Caki2 (cell line): ENCODE data around the gene PPP1R12B. TPM values are rescaled to one million over a fixed set of nuclear protein-coding genes. Genes with fewer than 3 reads are reported as not detected.
"Not testable (repeated sequence)": the region's sequence is repeated elsewhere in the genome, so short reads cannot be mapped to it uniquely, and the experiment has no call there.

Experiments used
- DNase-seq: peaks from one replicate; pipeline ENCODE4 v3.0.0-alpha.2; 2015; ENCODE audit warnings: low read depth
- in situ Hi-C: cut with HindIII; loops from 2 replicates; pipeline ENCODE4 v1.10.0; 2016; ENCODE audit warnings: low sequenced_read_pairs, low pct_unique_long_range_greater_than_20kb, mixed read lengths
- total RNA-seq: library from RNA; depleted of rRNA; stranded (reverse); fragments of >200 nt; shearing (Covaris generic); gene quantifications from 2 replicates; pipeline ENCODE4 v1.2.3, GENCODE V29; 2014; ENCODE audit warnings: low replicate concordance

PPP1R12B gene
- total RNA-seq, 1 experiment from 2014 or later = 14.8 TPM

DNA sequence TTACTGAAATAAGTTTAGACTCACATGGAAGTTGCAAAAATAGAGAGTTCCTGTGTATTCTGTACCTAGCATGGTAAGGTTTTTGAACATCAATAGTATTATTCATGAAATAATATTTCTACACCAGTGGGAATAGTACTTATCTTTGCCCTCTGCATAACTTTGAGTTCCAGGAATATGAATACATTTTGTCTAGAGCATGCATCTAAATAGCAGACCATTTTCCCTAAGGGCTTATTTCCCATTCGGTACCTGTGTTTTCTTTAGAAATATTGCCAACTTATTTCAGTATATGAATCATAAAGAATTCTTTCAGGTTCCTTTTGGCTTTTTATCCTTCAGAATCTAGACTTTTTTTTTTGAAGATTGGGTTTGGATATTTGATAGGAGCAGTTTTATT lies 81.6 kb downstream of the PPP1R12B start:
- DNase-seq, in situ Hi-C loops: not testable (repeated sequence)

GRCh38 chr1:202432338-202432737 lies 83.8 kb downstream of the PPP1R12B start:
- DNase-seq, in situ Hi-C loops: not testable (repeated sequence)

DNA sequence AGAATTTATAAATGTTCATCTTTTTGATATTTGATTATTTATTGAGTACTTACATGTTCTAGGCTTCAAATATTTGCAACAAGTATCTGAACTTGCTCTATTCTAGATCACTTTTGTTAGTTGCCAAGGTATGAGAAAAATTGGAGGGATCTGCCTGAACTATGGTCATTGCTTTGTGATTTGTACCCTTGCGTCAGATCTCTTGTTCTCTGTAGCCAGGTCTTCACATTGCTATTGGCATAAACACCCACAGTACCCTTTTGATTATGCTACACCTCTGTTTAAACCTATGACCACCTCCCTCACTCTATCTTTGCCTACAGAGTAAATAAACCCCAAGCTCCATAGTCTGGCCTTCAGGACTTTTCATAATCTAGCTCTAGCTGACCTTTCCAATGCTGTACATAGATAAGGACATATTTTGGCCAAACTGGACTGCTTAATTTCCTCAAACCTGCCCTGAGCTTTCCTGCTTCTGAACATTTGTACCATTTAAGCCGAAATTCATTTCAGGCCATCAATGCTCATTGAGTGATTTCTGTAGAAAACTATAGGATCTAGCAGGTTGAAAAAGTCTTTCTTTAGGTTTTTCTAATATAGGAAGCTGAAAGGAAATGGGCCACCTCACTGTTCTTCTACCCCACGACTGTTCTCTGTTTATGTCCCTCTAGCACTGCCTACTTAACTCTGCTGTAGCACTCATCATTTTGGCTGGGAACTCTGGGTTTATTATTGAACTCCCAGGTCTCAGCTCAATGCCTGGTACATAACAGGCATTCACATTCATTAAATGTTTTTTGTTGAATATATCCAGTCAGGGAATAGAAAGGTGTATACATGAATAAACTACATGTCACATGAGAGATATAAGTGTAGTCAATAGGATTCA lies 84.9 kb downstream of the PPP1R12B start:
- in situ Hi-C loops = no loop called here
- DNase-seq = no peak

GRCh38 chr1:202434059-202434458 lies 85.6 kb downstream of the PPP1R12B start:
- in situ Hi-C loops = no loop called here
- no peak for DNase-seq

DNA sequence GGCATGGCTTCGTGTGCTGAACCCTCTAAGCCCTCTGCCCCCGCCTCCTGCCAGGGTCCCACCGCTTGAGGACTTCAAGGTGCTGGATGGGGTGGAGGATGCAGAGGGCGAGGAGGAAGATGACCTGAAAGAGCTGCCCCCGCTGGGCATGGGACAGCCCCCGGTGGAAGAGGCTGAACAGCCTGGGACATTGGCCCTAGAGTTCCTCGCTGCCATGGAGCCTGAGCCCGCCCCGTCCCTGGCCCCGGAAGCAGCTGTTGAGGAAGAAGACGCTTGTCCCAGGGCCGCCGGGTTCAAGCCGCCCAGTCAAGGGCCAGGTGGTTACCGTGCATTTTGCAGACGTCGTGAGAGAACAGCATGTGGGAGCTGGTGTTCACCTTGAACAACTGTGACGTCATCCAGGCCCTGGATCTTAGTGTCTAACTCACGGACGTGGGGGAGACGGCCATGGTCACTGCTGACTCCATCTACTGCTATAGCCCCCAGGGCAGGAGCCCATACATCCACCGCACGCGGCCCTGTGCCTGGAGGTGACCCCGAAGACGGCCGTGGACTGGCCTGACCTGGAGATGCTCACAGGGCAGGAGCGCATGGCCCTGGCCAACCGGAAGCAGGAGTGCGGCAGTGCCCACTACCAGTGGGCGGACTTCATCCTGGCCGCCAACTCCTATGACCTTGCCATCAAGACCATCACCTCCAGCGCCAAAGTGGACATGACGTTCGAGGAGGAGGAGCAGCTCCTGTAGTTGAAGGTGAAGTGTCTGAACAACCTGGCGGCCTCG lies 90.1 kb downstream of the PPP1R12B start:
- in situ Hi-C loops = no loop called here
- DNase-seq = no peak

- in situ Hi-C loops = no loop called here
- no peak for DNase-seq
Measured at GRCh38 chr1:202439308-202439707, 90.8 kb downstream of the PPP1R12B start.

DNA sequence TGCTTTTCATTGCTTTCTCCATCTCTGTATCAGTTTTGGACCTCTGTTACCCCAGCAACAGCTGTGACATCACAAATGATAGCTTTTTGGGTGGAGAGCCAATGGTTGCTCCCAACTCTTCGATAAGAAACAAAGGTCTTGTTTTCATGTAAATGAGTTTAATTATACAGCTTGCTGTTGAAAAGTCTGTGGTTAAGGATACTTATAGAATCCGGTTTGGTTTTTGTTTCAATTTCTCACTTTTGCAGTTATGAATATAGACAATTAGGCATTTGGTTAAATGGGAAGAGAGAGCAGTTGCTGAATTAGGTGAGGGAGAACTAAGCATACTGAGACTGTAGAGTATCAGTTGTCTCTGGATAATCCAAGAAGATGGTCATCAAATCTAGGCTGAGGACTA lies 99.6 kb downstream of the PPP1R12B start:
- in situ Hi-C loops, DNase-seq: not testable (repeated sequence)

DNA sequence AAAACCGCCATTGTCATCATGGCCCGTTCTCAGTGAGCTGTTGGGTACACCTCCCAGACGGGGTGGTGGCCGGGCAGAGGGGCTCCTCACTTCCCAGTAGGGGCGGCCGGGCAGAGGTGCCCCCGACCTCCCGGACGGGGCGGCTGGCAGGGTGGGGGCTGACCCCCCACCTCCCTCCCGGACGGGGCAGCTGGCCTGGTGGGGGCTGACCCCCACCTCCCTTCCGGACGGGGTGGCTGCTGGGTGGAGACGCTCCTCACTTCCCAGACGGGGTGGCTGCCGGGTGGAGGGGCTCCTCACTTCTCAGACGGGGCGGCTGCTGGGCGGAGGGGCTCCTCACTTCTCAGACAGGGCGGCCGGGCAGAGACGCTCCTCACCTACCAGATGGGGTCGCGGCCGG lies 103.1 kb downstream of the PPP1R12B start:
- DNase-seq, in situ Hi-C loops: not testable (repeated sequence)

- in situ Hi-C loops = no loop called here
- no peak for DNase-seq
Measured at GRCh38 chr1:202452508-202452907, 104.0 kb downstream of the PPP1R12B start.

- in situ Hi-C loops, DNase-seq: not testable (repeated sequence)
Measured at GRCh38 chr1:202456372-202457169, 108.1 kb downstream of the PPP1R12B start.

DNA sequence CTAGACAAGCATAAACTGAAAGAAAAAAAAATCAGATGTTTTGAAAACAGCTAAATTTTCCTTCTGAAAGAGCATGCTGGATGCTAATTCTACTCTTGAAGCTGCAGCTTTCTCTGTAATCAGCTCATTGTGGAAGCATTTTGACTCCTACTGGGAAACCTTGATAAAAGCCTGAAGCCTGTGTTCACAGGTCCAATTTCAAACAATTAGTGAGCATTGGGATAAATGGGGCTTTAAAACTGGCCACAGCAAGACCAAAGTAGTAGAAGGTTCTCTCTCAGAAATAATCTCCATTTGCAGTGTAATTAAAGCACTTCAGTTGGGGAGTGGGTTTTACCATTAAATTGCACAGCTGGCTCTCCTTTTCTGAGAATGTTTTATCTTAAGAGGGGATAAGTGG lies 110.2 kb downstream of the PPP1R12B start:
- DNase-seq, in situ Hi-C loops: not testable (repeated sequence)

GRCh38 chr1:202459470-202460142 lies 111.1 kb downstream of the PPP1R12B start:
- DNase-seq, in situ Hi-C loops: not testable (repeated sequence)

- DNase-seq, in situ Hi-C loops: not testable (repeated sequence)
Measured at GRCh38 chr1:202460143-202460495, 111.6 kb downstream of the PPP1R12B start.

DNA sequence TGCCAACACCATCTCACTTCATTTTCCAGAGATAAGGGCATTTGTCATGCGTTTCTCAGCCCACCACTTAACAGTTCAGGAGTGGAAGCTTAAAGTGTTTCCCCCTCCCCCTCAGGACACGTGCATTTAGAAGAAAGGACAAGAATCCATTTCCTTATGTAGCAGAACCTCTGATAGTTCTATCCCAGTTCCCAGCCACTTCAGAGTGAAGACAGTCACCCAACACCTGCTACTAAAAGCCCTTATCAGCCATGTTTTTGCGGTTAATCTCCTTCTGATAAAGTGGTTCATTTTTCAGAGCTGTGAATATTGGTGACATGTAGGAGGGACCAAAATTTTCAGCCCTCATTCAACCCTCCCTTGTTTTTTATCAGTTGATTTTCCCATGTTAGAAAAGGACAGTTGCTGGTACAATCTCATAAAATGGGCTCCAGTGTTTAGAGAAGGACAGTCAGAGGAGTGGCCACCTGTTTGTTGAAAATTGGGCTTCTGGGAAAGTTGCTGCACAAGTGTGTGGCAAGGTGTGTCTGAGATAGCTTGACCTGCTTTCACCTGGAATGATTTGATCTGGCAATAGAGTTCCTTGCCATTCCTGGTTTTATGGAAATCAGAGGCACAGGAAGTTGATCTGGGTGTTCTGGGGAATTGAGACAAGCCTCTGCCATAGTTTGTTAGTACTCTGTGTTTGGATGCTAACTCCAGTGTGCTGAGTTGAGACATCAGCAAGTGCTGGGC lies 114.0 kb downstream of the PPP1R12B start:
- in situ Hi-C loops = no loop called here
- DNase-seq = no peak

- in situ Hi-C loops = not testable (repeated sequence)
Measured at GRCh38 chr1:202464153-202464742, 115.7 kb downstream of the PPP1R12B start.

GRCh38 chr1:202465644-202466270 lies 117.3 kb downstream of the PPP1R12B start:
- DNase-seq = peak; percentile 29
- in situ Hi-C loops = not testable (repeated sequence)

More at GRCh38 chr1:202464153-202464742, 115.7 kb downstream of the PPP1R12B start:
- peak; percentile 33 for DNase-seq
